ENCODE measurements around the gene AHSG.
"Not testable (repeated sequence)": the region's sequence is repeated elsewhere in the genome, so short reads cannot be mapped to it uniquely, and the experiment has no call there.

The AHSG gene

GRCh38 chr3:186583831-186584230 lies 29.0 kb upstream of the AHSG start:
- H3K27ac ChIP-seq: no peak overlapping the region
- no peak for TF ChIP-seq CTCF (IDR thresholded peaks at IDR 0.05)
- no peak overlapping the region for H3K4me3 ChIP-seq
- DNase-seq (ENCODE audit: low spot score): no peak

GRCh38 chr3:186586245-186586644 lies 26.6 kb upstream of the AHSG start:
- H3K27ac ChIP-seq; H3K4me3 ChIP-seq; DNase-seq (ENCODE audit: low spot score): not testable (repeated sequence)

- Histone ChIP-seq H3K4me3 (no peak overlapping the region), H3K27ac (no peak overlapping the region)
- TF ChIP-seq CTCF (IDR thresholded peaks at IDR 0.05): no peak
- DNase-seq (ENCODE audit: low spot score): no peak
Observed at GRCh38 chr3:186587183-186587582, 25.7 kb upstream of the AHSG start.

- DNase-seq (ENCODE audit: low spot score): no peak
- Histone ChIP-seq H3K4me3 (no peak overlapping the region), H3K27ac (no peak overlapping the region)
- TF ChIP-seq CTCF (IDR thresholded peaks at IDR 0.05): no peak
Observed at GRCh38 chr3:186588632-186589031, 24.2 kb upstream of the AHSG start.

- no peak overlapping the region for H3K27ac ChIP-seq
- no peak for DNase-seq (ENCODE audit: low spot score)
- H3K4me3 ChIP-seq: no peak overlapping the region
- no peak for TF ChIP-seq CTCF (IDR thresholded peaks at IDR 0.05)
Observed at GRCh38 chr3:186589121-186589520, 23.7 kb upstream of the AHSG start.

- H3K4me3 ChIP-seq: no peak overlapping the region
- TF ChIP-seq CTCF (IDR thresholded peaks at IDR 0.05): no peak
- H3K27ac ChIP-seq: no peak overlapping the region
- DNase-seq (ENCODE audit: low spot score): no peak
Observed at GRCh38 chr3:186589856-186590579, 22.8 kb upstream of the AHSG start.

- no peak for TF ChIP-seq CTCF (IDR thresholded peaks at IDR 0.05)
- no peak overlapping the region for H3K4me3 ChIP-seq
- no peak overlapping the region for H3K27ac ChIP-seq
- no peak for DNase-seq (ENCODE audit: low spot score)
Observed at GRCh38 chr3:186590580-186591295, 22.1 kb upstream of the AHSG start.

Measured in coronary artery (tissue), 2 donors.